Tibial nerve (tissue), 4 donors: ENCODE results near the gene CEP104. TPM values are rescaled to one million over a fixed set of nuclear protein-coding genes. Genes with fewer than 3 reads are reported as not detected.

Experiments
- DNase-seq, 2 donors: peaks; one replicate each; pipeline ENCODE4 v3.0.0-alpha.2; 2019; ENCODE audit warnings: low spot score in 2 of 2
- H3K27ac ChIP-seq, 4 donors: fragments of 200-600 bp; sonication (generic) in 3 of 4; one replicate each; pipeline ENCODE4 v1.5.1; 2017 to 2019; ENCODE audit warnings: mild to moderate bottlenecking in 1 of 4
- H3K27me3 ChIP-seq, 2 donors: fragments of 200-600 bp; sonication (generic) in 1 of 2; one replicate each; pipeline versions ENCODE4 v1.5.1 to v1.6.0; 2017 to 2019
- H3K36me3 ChIP-seq, 3 donors: fragments of 200-600 bp; sonication (generic); one replicate each; pipeline ENCODE4 v1.5.1; 2018 to 2019
- H3K4me1 ChIP-seq, 4 donors: fragments of 200-600 bp; sonication (generic) in 3 of 4; one replicate each; pipeline ENCODE4 v1.5.1; 2017 to 2019
- H3K4me3 ChIP-seq, 4 donors: fragments of 200-600 bp; sonication (generic) in 3 of 4; one replicate each; pipeline ENCODE4 v1.5.1; 2017 to 2019; ENCODE audit warnings: mild to moderate bottlenecking in 1 of 4, moderate library complexity in 1 of 4
- H3K9me3 ChIP-seq, 4 donors: fragments of 200-600 bp; sonication (generic) in 3 of 4; one replicate each; pipeline ENCODE4 v1.5.1; 2017 to 2019
- EP300 ChIP-seq, 2 donors: sonication (generic); formaldehyde crosslinking; IDR thresholded peaks; one replicate each; pipeline ENCODE4 v1.6.1; 2017; ENCODE audit warnings: antibody characterized with exemption in 2 of 2, mild to moderate bottlenecking in 1 of 2
- POLR2A ChIP-seq, 2 donors: fragments of 450-650 bp; IDR thresholded peaks; one replicate each; pipeline ENCODE4 v1.6.1; 2017; ENCODE audit warnings: antibody characterized with exemption in 2 of 2, mild to moderate bottlenecking in 2 of 2, moderate library complexity in 2 of 2
- WGBS, 2 donors: methylation state at CpG; one replicate each; pipeline ENCODE4 v1.1.5; 2018; 5-methylcytosine and 5-hydroxymethylcytosine counted together
- total RNA-seq, 4 donors: library from RNA; depleted of rRNA; stranded (reverse); fragments of >200 nt; gene quantifications; one replicate each; pipeline ENCODE4 v1.1.0, GENCODE V29; 2016
- TF ChIP-seq, protein P1 (sequence below), 5 experiments: fragments of 200-600 bp in 3 of 5; fragments of 450-650 bp in 2 of 5; sonication (generic) in 3 of 5; IDR thresholded peaks; one replicate each; pipeline ENCODE4 v1.5.1; 2016 to 2019; ENCODE audit warnings: antibody characterized with exemption in 5 of 5, mild to moderate bottlenecking in 3 of 5, moderate library complexity in 2 of 5

The CEP104 gene
- total RNA-seq, 4 donors from 2014 or later: 41.5 to 68.6 (median 48.0) TPM

DNA sequence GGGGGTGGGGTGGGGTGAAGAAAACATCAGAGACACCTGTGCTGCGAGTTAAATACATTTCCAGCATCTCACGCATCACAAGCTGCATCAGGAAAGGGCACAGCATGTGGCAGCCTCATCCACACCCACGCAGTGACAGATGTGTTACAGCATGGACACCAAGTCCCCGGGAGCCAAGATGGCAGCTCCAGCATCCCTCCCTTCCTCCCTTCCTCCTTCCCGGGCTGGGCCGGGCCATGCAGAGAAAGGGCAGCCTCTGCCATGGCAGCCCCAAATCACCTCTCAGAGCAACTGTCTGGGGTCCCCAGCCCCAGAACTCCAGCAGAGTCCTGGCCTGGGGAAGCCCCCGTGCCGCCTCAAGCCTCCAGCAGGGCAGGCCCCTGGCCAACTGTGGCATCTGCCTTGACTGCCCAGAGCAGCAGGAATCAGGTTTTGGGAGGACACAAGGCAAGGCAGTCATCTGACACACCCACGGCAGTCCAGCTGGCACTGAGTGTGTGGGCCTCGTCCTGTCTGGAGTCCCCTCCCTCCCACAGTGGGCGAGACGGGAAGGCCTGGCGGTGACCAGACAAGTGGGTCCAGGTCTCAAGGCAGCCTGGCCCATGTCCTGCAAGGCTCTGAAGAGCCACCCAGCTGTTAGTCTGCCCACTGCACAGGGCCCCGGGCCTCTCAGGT is 78.3 kb downstream of the CEP104 start:
- Histone ChIP-seq H3K4me3 (no peak overlapping the region), H3K27ac (peak overlapping the region in 1 of 4 donors; percentile 24), H3K27me3 (no peaks in the 10 kb centered on the region), H3K36me3 (peaks cover 0 to 68% (median 33%) of the 10 kb centered on the region in 3 donors), H3K9me3 (no peaks in the 10 kb centered on the region), H3K4me1 (peaks cover 0 to 26% (median 23%) of the 10 kb centered on the region in 4 donors)
- TF ChIP-seq POLR2A (IDR thresholded peaks at IDR 0.05) (no peak), EP300 (IDR thresholded peaks at IDR 0.05) (no peak)
- TF ChIP-seq, protein P1, sequence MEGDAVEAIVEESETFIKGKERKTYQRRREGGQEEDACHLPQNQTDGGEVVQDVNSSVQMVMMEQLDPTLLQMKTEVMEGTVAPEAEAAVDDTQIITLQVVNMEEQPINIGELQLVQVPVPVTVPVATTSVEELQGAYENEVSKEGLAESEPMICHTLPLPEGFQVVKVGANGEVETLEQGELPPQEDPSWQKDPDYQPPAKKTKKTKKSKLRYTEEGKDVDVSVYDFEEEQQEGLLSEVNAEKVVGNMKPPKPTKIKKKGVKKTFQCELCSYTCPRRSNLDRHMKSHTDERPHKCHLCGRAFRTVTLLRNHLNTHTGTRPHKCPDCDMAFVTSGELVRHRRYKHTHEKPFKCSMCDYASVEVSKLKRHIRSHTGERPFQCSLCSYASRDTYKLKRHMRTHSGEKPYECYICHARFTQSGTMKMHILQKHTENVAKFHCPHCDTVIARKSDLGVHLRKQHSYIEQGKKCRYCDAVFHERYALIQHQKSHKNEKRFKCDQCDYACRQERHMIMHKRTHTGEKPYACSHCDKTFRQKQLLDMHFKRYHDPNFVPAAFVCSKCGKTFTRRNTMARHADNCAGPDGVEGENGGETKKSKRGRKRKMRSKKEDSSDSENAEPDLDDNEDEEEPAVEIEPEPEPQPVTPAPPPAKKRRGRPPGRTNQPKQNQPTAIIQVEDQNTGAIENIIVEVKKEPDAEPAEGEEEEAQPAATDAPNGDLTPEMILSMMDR (IDR thresholded peaks at IDR 0.05): no peak
- WGBS, 2 donors: 76 to 79% methylated on average over 9 to 13 of the region's 14 CpGs
- no peak for DNase-seq

DNA sequence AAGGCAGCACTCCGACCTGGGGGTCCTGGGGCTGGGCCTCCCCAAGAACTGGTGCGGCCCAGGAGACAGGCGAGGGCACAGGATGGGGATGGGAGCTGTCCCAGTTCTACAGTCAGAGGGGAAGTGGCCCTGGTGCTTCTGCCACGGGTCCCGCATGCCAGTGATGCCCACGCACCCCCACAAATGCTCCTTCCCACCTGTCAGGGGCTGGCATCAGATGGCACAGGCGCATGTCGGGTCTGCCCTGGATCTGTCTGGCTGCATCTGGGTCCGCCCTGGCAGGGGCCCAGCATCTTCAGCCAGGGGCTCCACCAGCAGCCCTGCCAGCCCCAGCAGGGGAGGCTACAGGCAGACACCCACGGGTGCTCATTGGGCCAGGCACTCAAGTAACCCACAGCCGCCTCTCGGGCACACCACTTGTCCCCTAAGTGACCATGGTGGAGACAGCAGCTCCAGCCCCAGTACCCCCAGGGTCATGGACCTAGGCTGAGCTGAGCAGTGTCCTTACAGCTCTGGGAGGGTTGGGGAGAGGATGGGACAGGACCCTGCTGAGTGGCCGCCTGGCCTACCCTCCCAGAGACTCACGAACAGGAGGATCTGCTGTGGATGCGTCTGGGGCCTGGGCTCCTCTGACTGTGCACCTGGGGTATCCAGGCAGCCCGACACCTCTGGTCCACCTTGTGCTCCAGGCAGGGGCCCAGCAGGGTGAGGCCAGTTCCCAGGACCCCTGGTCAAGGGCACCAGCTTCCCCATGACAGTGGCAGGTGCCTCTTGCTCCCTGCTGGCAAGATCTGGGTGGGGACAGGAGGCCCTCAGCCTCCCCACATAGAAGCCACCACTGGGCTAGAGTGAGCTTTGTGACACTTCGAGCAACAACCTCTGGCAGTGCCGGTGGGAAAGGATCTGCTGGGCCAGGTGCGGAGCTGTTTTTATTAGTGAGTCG is 79.1 kb downstream of the CEP104 start:
- 74 to 88% methylated on average over 13 of the region's 20 CpGs for WGBS, 2 donors
- H3K9me3 ChIP-seq: no peaks in the 10 kb centered on the region
- H3K4me3 ChIP-seq: no peak overlapping the region
- H3K4me1 ChIP-seq: peaks cover 0 to 34% (median 29%) of the 10 kb centered on the region in 4 donors
- TF ChIP-seq, protein P1 (IDR thresholded peaks at IDR 0.05): no peak
- TF ChIP-seq EP300 (IDR thresholded peaks at IDR 0.05) (no peak), POLR2A (IDR thresholded peaks at IDR 0.05) (no peak)
- DNase-seq: no peak
- peaks cover 0 to 60% (median 33%) of the 10 kb centered on the region in 3 donors for H3K36me3 ChIP-seq
- H3K27me3 ChIP-seq: no peaks in the 10 kb centered on the region
- no peak overlapping the region for H3K27ac ChIP-seq

DNA sequence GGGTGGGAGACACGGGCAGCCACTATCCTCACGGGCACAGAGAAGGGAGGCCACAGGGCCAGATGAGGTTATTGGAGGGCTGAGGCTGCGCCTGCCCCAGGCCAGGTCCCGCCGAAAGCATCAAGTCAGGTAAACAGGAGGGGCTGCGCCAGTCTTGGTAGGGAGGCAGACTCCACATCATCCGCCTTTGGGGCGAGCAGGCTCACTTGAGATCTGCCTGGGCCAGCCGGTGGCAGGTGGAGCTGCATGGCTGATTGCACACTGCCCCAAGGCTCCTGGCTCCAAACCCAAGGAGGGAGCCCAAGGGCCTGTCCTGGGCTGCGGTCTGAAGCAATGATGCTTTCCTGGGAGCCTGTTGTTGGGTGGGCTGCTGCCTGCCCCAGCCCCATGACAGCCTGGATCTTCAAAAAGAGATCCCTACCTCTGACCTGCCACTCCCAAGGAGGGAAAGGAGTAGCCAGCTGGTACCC is 79.9 kb downstream of the CEP104 start:
- no peak for DNase-seq

DNA sequence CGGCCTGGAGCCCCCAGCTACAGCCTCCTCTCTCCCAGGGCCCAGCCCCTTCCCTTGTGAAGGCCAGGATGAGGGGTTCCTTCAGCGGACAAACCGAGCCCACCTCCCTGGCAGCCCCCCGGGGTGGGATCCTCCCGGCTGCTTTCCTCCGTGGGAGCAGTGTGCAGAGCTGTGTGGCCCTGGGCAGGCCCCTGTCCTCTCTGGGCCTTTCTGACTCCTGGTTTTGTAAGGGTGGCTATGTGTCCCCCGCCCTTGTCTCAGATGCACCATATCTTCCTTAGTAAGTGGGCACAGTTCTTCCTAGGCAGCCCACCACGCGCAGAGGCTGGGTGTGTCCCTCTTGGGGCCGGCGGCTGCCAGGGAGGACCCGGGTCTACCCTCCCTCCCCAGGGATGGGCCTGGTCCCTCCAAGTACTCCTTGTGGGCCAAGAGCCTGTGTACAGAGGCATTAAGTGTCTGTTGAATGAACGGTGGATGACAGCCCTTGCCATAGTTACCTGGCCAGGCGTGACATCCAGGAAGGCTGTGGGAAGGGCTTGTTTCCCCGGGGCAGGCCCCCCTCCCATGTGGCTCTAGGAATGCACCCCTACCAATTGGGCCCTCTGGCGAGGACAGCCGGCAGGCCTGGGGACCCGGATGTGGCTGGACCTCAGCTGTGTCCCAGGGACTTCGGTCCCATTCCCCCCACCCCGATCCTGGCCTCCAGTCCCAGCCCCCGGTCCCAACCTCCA is 80.6 kb downstream of the CEP104 start:
- no peak for DNase-seq
- Histone ChIP-seq H3K36me3 (peaks cover 0 to 44% (median 22%) of the 10 kb centered on the region in 3 donors), H3K27me3 (no peaks in the 10 kb centered on the region), H3K27ac (no peak overlapping the region), H3K4me1 (peaks cover 0 to 47% (median 39%) of the 10 kb centered on the region in 4 donors), H3K4me3 (no peak overlapping the region), H3K9me3 (no peaks in the 10 kb centered on the region)
- TF ChIP-seq EP300 (IDR thresholded peaks at IDR 0.05) (no peak), POLR2A (IDR thresholded peaks at IDR 0.05) (no peak)
- TF ChIP-seq, protein P1 (IDR thresholded peaks at IDR 0.05): no peak
- WGBS, 2 donors: 76 to 86% methylated on average over 10 to 14 of the region's 21 CpGs

More for the DNA sequence above, 79.9 kb downstream of the CEP104 start:
- no peaks in the 10 kb centered on the region for H3K27me3 ChIP-seq
- no peak overlapping the region for H3K27ac ChIP-seq
- no peaks in the 10 kb centered on the region for H3K9me3 ChIP-seq
- 66 to 88% methylated on average over 6 to 10 of the region's 10 CpGs for WGBS, 2 donors
- H3K4me1 ChIP-seq: peaks cover 0 to 40% (median 32%) of the 10 kb centered on the region in 4 donors
- TF ChIP-seq, protein P1 (IDR thresholded peaks at IDR 0.05): no peak
- TF ChIP-seq POLR2A (IDR thresholded peaks at IDR 0.05) (no peak), EP300 (IDR thresholded peaks at IDR 0.05) (no peak)
- peaks cover 0 to 51% (median 29%) of the 10 kb centered on the region in 3 donors for H3K36me3 ChIP-seq
- no peak overlapping the region for H3K4me3 ChIP-seq
